ENCODE results near the gene UBE2E2.

DNA sequence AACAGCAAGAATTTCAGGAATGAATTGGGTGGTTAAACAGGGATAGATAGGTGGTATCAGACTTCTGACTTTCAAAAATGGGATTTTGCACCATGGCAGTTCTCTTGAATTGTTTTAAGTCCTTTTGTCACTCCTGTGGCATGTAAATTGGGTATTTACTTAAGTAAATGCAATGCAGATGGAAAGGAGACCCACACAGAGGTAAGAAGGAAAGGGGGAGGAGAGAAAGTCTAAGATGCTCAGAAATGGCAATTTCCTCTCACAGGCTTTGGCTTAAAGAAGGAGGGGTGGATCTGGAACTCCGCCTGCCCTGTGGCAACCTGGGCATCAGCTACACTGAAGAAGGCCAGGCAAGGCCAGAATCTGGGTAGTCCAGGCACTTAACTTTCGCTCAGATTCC is 405.5 kb downstream of the UBE2E2 start:
- TF ChIP-seq POLR2AphosphoS5 (IDR thresholded peaks at IDR 0.05; ENCODE audit: low read depth, low read length) (no peak), TAF1 (IDR thresholded peaks at IDR 0.05; ENCODE audit: borderline replicate concordance, low read depth, low read length) (no peak), POLR2A (IDR thresholded peaks at IDR 0.05; ENCODE audit: low read depth, low read length) (no peak)
